Loucy (cell line): Measurements from ENCODE around the gene SLC2A11.

Experiments
- EZH2phosphoT487 ChIP-seq: fragments of 200-600 bp; IDR thresholded peaks from 2 replicates; pipeline ENCODE4 v1.6.1; 2018; ENCODE audit warnings: antibody characterized with exemption, mild to moderate bottlenecking, moderate library complexity, borderline replicate concordance
- TF ChIP-seq, protein P1 (sequence below): fragments of 200-600 bp; sonication (generic); conservative IDR thresholded peaks from 2 replicates; pipeline ENCODE4 v1.5.1; 2014; ENCODE audit warnings: mild to moderate bottlenecking, antibody characterized with exemption, low read length

DNA sequence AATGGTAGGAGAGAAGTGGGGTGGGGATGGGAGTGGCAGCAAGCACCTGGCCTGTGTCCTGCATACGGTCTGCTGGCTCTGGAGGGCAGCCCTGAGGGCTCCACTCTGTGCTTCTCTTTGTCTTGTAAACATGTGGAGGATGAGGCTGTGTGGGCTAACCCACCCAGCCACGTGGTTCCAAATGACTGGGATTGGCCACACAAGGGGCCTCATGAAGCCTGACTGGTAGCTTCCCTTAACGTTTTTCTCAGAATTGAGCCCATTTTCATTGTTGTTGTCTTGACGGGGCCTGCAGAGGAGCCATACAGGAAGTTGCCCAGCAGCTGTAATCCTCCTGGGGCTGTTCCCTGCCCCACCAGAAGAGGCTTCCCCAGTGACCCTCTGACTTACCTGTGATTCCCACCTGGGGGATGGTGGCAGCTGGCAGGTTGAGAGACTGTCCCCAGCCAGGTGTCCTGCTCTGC, 36.9 kb upstream of the SLC2A11 start:
- TF ChIP-seq, protein P1, sequence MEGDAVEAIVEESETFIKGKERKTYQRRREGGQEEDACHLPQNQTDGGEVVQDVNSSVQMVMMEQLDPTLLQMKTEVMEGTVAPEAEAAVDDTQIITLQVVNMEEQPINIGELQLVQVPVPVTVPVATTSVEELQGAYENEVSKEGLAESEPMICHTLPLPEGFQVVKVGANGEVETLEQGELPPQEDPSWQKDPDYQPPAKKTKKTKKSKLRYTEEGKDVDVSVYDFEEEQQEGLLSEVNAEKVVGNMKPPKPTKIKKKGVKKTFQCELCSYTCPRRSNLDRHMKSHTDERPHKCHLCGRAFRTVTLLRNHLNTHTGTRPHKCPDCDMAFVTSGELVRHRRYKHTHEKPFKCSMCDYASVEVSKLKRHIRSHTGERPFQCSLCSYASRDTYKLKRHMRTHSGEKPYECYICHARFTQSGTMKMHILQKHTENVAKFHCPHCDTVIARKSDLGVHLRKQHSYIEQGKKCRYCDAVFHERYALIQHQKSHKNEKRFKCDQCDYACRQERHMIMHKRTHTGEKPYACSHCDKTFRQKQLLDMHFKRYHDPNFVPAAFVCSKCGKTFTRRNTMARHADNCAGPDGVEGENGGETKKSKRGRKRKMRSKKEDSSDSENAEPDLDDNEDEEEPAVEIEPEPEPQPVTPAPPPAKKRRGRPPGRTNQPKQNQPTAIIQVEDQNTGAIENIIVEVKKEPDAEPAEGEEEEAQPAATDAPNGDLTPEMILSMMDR = no peak
- TF ChIP-seq EZH2phosphoT487 = no peak
